K562 (cell line): ENCODE measurements around the gene TMEM147. TPM values are rescaled to one million over a fixed set of nuclear protein-coding genes. Genes with fewer than 3 reads are reported as not detected.

Experiments
- ATAC-seq: fragments of 200-7000 bp; cut with Tn5 transposase; 3 replicates; pipeline ENCODE4 v1.9.1; 2020; ENCODE audit warnings: moderate library complexity
- BruUV-seq: library from RNA; stranded (reverse); fragments of 400-500 nt; replicated peaks from 2 replicates; lab custom pipeline; 2021; lab: Mats Ljungman, UMichigan
- CTCF ChIA-PET: fragments of 300-600 bp; formaldehyde crosslinking; extraction: SDS; loops from one replicate; lab custom pipeline; 2021; ENCODE audit warnings: low intra/inter-chr PET ratio; lab: Yijun Ruan, JAX
- POLR2A ChIA-PET: fragments of 300-600, 350-650 bp; sonication (Branson Sonifier 250); formaldehyde crosslinking; extraction: SDS; loops from one replicate; lab custom pipeline; 2021; ENCODE audit warnings: antibody characterized with exemption, inconsistent platforms; lab: Yijun Ruan, JAX
- DNase-seq, 4 experiments: peaks; one replicate each; pipeline versions ENCODE4 v3.0.0 to v3.0.0-alpha.2; 2011 to 2018; ENCODE audit warnings: low spot score in 3 of 4, mixed read lengths in 3 of 4; ENCODE audit errors: extremely low read depth in 1 of 4
- FAIRE-seq: peaks from 2 replicates; lab custom pipeline; 2011; peaks lifted over from hg19 to GRCh38; lab: Jason Lieb, UNC
- H2AFZ ChIP-seq: 2 replicates; pipeline ENCODE4 v1.6.0; 2011; ENCODE audit warnings: low read depth, low read length, control low read depth, inconsistent platforms
- H3K27ac ChIP-seq: fragments of 200-600 bp; 3 replicates; pipeline ENCODE4 v1.8.0; 2011; ENCODE audit warnings: low read depth, mild to moderate bottlenecking, control low read depth, inconsistent platforms, low read length, moderate library complexity, mixed read lengths; ENCODE audit errors: extremely low read depth
- H3K27me3 ChIP-seq, 2 experiments: fragments of 300-600 bp in 1 of 2; 2 replicates in 1 of 2; 3 replicates in 1 of 2; pipeline versions ENCODE4 v1.6.0 to v1.8.0; 2011; ENCODE audit warnings: inconsistent platforms in 2 of 2, low read length in 2 of 2, mild to moderate bottlenecking in 1 of 2, mixed read lengths in 1 of 2, moderate library complexity in 1 of 2; ENCODE audit not compliant: control insufficient read depth in 2 of 2, insufficient read depth in 2 of 2
- H3K36me3 ChIP-seq: fragments of 300-600 bp; 3 replicates; pipeline ENCODE4 v1.8.0; 2011; ENCODE audit warnings: mild to moderate bottlenecking, low read length, inconsistent platforms; ENCODE audit not compliant: control insufficient read depth, insufficient read depth
- H3K4me1 ChIP-seq, 2 experiments: fragments of 200-600 bp in 1 of 2; replicated peaks in 1 of 2; 2 replicates in 1 of 2; 3 replicates in 1 of 2; pipeline versions ENCODE4 v1.5.1 to v1.8.0; 2011; ENCODE audit warnings: inconsistent platforms in 2 of 2, low read length in 2 of 2, mild to moderate bottlenecking in 1 of 2, mixed read lengths in 1 of 2, moderate library complexity in 1 of 2; ENCODE audit not compliant: control insufficient read depth in 2 of 2, insufficient read depth in 2 of 2
- H3K4me2 ChIP-seq: 2 replicates; pipeline ENCODE4 v1.6.1; 2011; ENCODE audit warnings: low read length, control low read depth, inconsistent platforms, mixed read lengths; ENCODE audit not compliant: insufficient read depth
- H3K4me3 ChIP-seq: fragments of 200-600 bp; sonication (generic), shearing (Covaris generic); 2 replicates; pipeline ENCODE4 v1.5.1; 2016; ENCODE audit warnings: control low read depth, inconsistent platforms
- H3K79me2 ChIP-seq: fragments of 200-600 bp; 3 replicates; pipeline ENCODE4 v1.8.0; 2011; ENCODE audit warnings: low read length, inconsistent platforms; ENCODE audit not compliant: control insufficient read depth, insufficient read depth
- H3K9ac ChIP-seq, 2 experiments: 2 replicates each; pipeline versions ENCODE4 v1.6.0 to v1.6.1; 2011; ENCODE audit warnings: low read depth in 2 of 2, low read length in 2 of 2, control low read depth in 1 of 2, inconsistent platforms in 1 of 2, mild to moderate bottlenecking in 1 of 2, mixed read lengths in 1 of 2; ENCODE audit not compliant: insufficient read depth in 1 of 2
- H3K9me1 ChIP-seq: one replicate; pipeline ENCODE4 v1.6.0; 2011; ENCODE audit warnings: inconsistent platforms, mild to moderate bottlenecking, low read length, moderate library complexity; ENCODE audit not compliant: control insufficient read depth, insufficient read depth
- H3K9me3 ChIP-seq: replicated peaks from 2 replicates; pipeline ENCODE4 v1.5.1; 2011; ENCODE audit warnings: low read depth, low read length, inconsistent platforms; ENCODE audit not compliant: control insufficient read depth, insufficient read depth
- H4K20me1 ChIP-seq: replicated peaks from 2 replicates; pipeline ENCODE4 v1.6.1; 2011; ENCODE audit warnings: low read length, inconsistent platforms, mixed read lengths; ENCODE audit not compliant: control insufficient read depth, insufficient read depth
- CBX5 ChIP-seq: IDR thresholded peaks from 2 replicates; pipeline ENCODE4 v1.6.1; 2014; ENCODE audit warnings: low read depth, borderline replicate concordance
- CHCHD3 ChIP-seq: fragments of 250-450 bp; sonication (Bioruptor Pico); IDR thresholded peaks from 2 replicates; pipeline ENCODE4 v2.1.2; 2022; ENCODE audit warnings: mild to moderate bottlenecking
- HMBOX1 ChIP-seq: sonication (generic); IDR thresholded peaks from 2 replicates; pipeline ENCODE4 v1.6.1; 2016
- HOXB6 ChIP-seq: fragments of 250-450 bp; sonication (Bioruptor Pico); IDR thresholded peaks from 2 replicates; pipeline ENCODE4 v1.5.1; 2022; ENCODE audit warnings: mild to moderate bottlenecking, borderline replicate concordance
- NBN ChIP-seq: fragments of 450-650 bp; IDR thresholded peaks from 2 replicates; pipeline ENCODE4 v1.6.1; 2016; ENCODE audit warnings: low read depth, mild to moderate bottlenecking
- ZKSCAN8 ChIP-seq: fragments of 200-800 bp; sonication (Bioruptor generic); IDR thresholded peaks from 2 replicates; pipeline ENCODE4 v1.6.1; 2016; ENCODE audit warnings: missing genetic modification characterization, missing compliant biosample characterization
- ZNF165 ChIP-seq: fragments of 250-450 bp; sonication (Bioruptor Pico); IDR thresholded peaks from 2 replicates; pipeline ENCODE4 v1.4.0; 2020; ENCODE audit warnings: borderline replicate concordance
- ZNF280A ChIP-seq: fragments of 450-650 bp; IDR thresholded peaks from 2 replicates; pipeline ENCODE4 v1.6.1; 2018; ENCODE audit warnings: mild to moderate bottlenecking, low read depth; ENCODE audit not compliant: partially characterized antibody
- ZNF717 ChIP-seq: fragments of 250-450 bp; sonication (Bioruptor Pico); IDR thresholded peaks from 2 replicates; pipeline ENCODE4 v1.5.0; 2021
- WGBS: fragments of 100-300 bp; shearing (Covaris generic); methylation state at CpG from one replicate; pipeline ENCODE4 v1.1.6; 2016; ENCODE audit warnings: low coverage, mixed read lengths; ENCODE audit not compliant: insufficient coverage; ENCODE audit errors: missing lambda C conversion rate; 5-methylcytosine and 5-hydroxymethylcytosine counted together
- in situ Hi-C: fragments of 300-500 bp; cut with MboI; formaldehyde crosslinking; loops from 4 replicates; pipeline ENCODE4 v1.15.0; 2018; ENCODE audit warnings: inconsistent platforms, mixed read lengths
- intact Hi-C: fragments of 100-400 bp; cut with micrococcal nuclease; formaldehyde crosslinking; loops from 2 replicates; pipeline ENCODE4 v1.14.2; 2022
- polyA plus RNA-seq, 8 experiments: library from polyadenylated mRNA; depleted of rRNA in 4 of 8; stranded (reverse) in 5 of 8; unstranded in 3 of 8; fragments of >200 nt; fragmentation: Nextera tagmentation in 2 of 8; fragmentation: Illumina TruSeq in 1 of 8; extraction: Ambion mirVana in 2 of 8; extraction: Trizol in 1 of 8; gene quantifications; 2 replicates each; pipeline versions ENCODE4 v1.2.1 to v1.2.3, GENCODE V29; 2011 to 2014; ENCODE audit warnings: inconsistent platforms in 1 of 8, missing spikeins in 1 of 8
- total RNA-seq, 7 experiments: library from RNA; depleted of rRNA in 6 of 7; stranded (reverse); fragments of >200 nt in 6 of 7; fragmentation: Illumina TruSeq in 2 of 7; extraction: Trizol in 2 of 7; gene quantifications; 2 replicates each; pipeline versions ENCODE4 v1.2.1 to v1.2.3, GENCODE V29; 2011 to 2021; ENCODE audit warnings: low replicate concordance in 1 of 7
- TF ChIP-seq, protein P1 (sequence below): sonication (generic); formaldehyde crosslinking; IDR thresholded peaks from 2 replicates; pipeline ENCODE4 v1.8.0; 2023; ENCODE audit warnings: missing genetic modification reagents, mild to moderate bottlenecking, borderline replicate concordance
- TF ChIP-seq, protein P2 (sequence below), 2 experiments: fragments of 450-650 bp in 1 of 2; IDR thresholded peaks; 2 replicates each; pipeline ENCODE4 v1.6.1; 2011 to 2017; ENCODE audit warnings: low read depth in 2 of 2, antibody characterized with exemption in 1 of 2, borderline replicate concordance in 1 of 2, low read length in 1 of 2, mild to moderate bottlenecking in 1 of 2, mixed read lengths in 1 of 2; ENCODE audit not compliant: control insufficient read depth in 1 of 2

TMEM147 gene
- total and polyA plus RNA-seq, 9 of the 15 experiments (the other 6 are each of a cell fraction or from before 2014, with no cell fraction given) = 73.8 to 194 (median 142) TPM

- H3K9ac ChIP-seq = no peak overlapping the region
- CTCF ChIA-PET = no interaction called here
- no peak overlapping the region for H3K4me2 ChIP-seq
- FAIRE-seq = no peak
- H3K4me1 ChIP-seq = peaks cover 7 to 25% of the 10 kb centered on the region in 2 experiments; a peak in 4 of 5 replicates
- H2AFZ ChIP-seq = no peak overlapping the region
- no peak for DNase-seq
- peaks cover 28 to 80% of the 10 kb centered on the region in 2 experiments for H3K27me3 ChIP-seq
- H3K27ac ChIP-seq = no peak overlapping the region
- intact Hi-C loops (no loop called here), in situ Hi-C loops (no loop called here)
- no peaks in the 10 kb centered on the region for H3K9me1 ChIP-seq
- H3K36me3 ChIP-seq = no peaks in the 10 kb centered on the region
- H3K9me3 ChIP-seq = no peaks in the 10 kb centered on the region
- H3K79me2 ChIP-seq = no peaks in the 10 kb centered on the region
- H3K4me3 ChIP-seq = no peak overlapping the region
- no peak for ATAC-seq
- 29% methylated on average over 10 of the region's 10 CpGs for WGBS
- POLR2A ChIA-PET = no interaction called here
- 0 out of 2 replicates have a peak, but pooled peaks cover 12% of the 10 kb centered on the region for H4K20me1 ChIP-seq
- no TSS peak for BruUV-seq
- no peak for TF ChIP-seq NBN
- TF ChIP-seq, protein P1, sequence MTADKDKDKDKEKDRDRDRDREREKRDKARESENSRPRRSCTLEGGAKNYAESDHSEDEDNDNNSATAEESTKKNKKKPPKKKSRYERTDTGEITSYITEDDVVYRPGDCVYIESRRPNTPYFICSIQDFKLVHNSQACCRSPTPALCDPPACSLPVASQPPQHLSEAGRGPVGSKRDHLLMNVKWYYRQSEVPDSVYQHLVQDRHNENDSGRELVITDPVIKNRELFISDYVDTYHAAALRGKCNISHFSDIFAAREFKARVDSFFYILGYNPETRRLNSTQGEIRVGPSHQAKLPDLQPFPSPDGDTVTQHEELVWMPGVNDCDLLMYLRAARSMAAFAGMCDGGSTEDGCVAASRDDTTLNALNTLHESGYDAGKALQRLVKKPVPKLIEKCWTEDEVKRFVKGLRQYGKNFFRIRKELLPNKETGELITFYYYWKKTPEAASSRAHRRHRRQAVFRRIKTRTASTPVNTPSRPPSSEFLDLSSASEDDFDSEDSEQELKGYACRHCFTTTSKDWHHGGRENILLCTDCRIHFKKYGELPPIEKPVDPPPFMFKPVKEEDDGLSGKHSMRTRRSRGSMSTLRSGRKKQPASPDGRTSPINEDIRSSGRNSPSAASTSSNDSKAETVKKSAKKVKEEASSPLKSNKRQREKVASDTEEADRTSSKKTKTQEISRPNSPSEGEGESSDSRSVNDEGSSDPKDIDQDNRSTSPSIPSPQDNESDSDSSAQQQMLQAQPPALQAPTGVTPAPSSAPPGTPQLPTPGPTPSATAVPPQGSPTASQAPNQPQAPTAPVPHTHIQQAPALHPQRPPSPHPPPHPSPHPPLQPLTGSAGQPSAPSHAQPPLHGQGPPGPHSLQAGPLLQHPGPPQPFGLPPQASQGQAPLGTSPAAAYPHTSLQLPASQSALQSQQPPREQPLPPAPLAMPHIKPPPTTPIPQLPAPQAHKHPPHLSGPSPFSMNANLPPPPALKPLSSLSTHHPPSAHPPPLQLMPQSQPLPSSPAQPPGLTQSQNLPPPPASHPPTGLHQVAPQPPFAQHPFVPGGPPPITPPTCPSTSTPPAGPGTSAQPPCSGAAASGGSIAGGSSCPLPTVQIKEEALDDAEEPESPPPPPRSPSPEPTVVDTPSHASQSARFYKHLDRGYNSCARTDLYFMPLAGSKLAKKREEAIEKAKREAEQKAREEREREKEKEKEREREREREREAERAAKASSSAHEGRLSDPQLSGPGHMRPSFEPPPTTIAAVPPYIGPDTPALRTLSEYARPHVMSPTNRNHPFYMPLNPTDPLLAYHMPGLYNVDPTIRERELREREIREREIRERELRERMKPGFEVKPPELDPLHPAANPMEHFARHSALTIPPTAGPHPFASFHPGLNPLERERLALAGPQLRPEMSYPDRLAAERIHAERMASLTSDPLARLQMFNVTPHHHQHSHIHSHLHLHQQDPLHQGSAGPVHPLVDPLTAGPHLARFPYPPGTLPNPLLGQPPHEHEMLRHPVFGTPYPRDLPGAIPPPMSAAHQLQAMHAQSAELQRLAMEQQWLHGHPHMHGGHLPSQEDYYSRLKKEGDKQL (CRISPR knock-in tag) = no peak
- TF ChIP-seq HOXB6 = no peak
- TF ChIP-seq CBX5 = no peak
- no peak for TF ChIP-seq HMBOX1
- TF ChIP-seq, protein P2, sequence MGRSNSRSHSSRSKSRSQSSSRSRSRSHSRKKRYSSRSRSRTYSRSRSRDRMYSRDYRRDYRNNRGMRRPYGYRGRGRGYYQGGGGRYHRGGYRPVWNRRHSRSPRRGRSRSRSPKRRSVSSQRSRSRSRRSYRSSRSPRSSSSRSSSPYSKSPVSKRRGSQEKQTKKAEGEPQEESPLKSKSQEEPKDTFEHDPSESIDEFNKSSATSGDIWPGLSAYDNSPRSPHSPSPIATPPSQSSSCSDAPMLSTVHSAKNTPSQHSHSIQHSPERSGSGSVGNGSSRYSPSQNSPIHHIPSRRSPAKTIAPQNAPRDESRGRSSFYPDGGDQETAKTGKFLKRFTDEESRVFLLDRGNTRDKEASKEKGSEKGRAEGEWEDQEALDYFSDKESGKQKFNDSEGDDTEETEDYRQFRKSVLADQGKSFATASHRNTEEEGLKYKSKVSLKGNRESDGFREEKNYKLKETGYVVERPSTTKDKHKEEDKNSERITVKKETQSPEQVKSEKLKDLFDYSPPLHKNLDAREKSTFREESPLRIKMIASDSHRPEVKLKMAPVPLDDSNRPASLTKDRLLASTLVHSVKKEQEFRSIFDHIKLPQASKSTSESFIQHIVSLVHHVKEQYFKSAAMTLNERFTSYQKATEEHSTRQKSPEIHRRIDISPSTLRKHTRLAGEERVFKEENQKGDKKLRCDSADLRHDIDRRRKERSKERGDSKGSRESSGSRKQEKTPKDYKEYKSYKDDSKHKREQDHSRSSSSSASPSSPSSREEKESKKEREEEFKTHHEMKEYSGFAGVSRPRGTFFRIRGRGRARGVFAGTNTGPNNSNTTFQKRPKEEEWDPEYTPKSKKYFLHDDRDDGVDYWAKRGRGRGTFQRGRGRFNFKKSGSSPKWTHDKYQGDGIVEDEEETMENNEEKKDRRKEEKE (IDR thresholded peaks at IDR 0.05; ENCODE audit: borderline replicate concordance in 1 of 2, control insufficient read depth in 1 of 2, low read depth in 2 of 2, low read length in 1 of 2) = no peak
- no peak for TF ChIP-seq ZKSCAN8 (CRISPR knock-in tag)
- no peak for TF ChIP-seq ZNF165 (CRISPR knock-in tag)
- no peak for TF ChIP-seq ZNF717
- no peak for TF ChIP-seq ZNF280A
- TF ChIP-seq CHCHD3 = no peak
Observed at GRCh38 chr19:35500611-35501010, 44.8 kb upstream of the TMEM147 start.
